C4-2B (cell line): ENCODE data around the gene NSUN6.

Experiments used
- H3K27ac ChIP-seq: fragments of 450-650 bp; 2 replicates; pipeline ENCODE4 v1.5.1; 2017
- ZFX ChIP-seq: fragments of 450-650 bp; IDR thresholded peaks from 2 replicates; pipeline ENCODE4 v1.6.1; 2017
- TF ChIP-seq, protein P1 (sequence below): fragments of 450-650 bp; conservative IDR thresholded peaks from 2 replicates; pipeline ENCODE4 v1.5.1; 2017; ENCODE audit warnings: mild to moderate bottlenecking

The NSUN6 gene

DNA sequence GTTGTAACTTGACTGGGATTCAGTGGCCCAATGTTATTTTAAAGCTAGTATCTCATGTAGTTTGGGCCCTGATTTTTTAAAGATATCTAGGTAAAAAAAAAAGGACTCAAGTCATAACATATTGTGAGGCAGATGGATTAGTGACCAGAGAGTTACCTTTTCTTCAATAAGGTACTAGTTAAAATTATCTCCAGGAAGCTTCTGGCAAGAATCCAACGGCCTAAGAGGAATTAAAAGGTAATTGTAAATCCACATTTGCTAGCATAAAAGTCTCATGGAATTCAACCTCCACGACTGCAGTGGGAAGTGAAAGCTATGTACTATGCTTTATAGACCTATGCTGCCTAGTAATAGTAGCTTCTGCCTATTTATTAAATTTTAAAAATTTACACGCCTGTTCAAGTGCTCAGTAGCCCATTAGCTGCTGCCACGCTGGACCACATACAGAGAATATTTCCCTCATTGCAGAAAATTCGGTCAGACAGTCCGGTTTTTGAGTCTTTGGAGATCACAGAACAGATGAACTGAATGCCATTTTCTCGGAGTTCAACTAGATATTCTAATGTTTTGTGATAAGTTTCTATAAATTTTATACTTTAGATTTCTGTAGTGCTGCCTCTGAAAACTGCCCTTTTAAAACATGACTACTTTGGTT is 118.4 kb downstream of the NSUN6 start:
- H3K27ac ChIP-seq, result no peak overlapping the region
- TF ChIP-seq ZFX, result no peak
- TF ChIP-seq, protein P1, sequence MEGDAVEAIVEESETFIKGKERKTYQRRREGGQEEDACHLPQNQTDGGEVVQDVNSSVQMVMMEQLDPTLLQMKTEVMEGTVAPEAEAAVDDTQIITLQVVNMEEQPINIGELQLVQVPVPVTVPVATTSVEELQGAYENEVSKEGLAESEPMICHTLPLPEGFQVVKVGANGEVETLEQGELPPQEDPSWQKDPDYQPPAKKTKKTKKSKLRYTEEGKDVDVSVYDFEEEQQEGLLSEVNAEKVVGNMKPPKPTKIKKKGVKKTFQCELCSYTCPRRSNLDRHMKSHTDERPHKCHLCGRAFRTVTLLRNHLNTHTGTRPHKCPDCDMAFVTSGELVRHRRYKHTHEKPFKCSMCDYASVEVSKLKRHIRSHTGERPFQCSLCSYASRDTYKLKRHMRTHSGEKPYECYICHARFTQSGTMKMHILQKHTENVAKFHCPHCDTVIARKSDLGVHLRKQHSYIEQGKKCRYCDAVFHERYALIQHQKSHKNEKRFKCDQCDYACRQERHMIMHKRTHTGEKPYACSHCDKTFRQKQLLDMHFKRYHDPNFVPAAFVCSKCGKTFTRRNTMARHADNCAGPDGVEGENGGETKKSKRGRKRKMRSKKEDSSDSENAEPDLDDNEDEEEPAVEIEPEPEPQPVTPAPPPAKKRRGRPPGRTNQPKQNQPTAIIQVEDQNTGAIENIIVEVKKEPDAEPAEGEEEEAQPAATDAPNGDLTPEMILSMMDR, result no peak

- no peak overlapping the region for H3K27ac ChIP-seq
- TF ChIP-seq, protein P1, result no peak
- TF ChIP-seq ZFX, result no peak
These were observed 123.1 kb downstream of the NSUN6 start for GRCh38 chr10:18528292-18528691.

DNA sequence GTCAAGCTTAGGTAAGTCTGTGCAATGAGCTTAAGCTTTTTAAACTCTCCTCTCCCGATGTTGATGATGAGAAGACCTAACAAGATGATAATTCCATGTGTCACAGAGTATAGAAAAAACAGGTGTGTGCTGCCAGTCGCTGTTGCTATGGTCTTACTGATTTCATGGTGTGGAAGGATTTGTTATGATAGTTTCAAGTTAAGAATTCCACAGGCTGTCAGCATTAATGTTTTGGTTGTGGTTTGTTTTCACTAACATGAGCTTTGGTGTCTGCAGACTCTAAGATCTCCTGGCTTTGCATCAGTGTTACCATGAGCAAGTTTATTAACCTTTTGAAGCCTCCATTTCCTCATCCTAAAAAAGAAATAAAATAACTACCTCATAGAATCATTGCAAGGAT is 123.7 kb downstream of the NSUN6 start:
- TF ChIP-seq, protein P1, result no peak
- no peak for TF ChIP-seq ZFX
- no peak overlapping the region for H3K27ac ChIP-seq

- TF ChIP-seq ZFX, result no peak
- TF ChIP-seq, protein P1, result no peak
- no peak overlapping the region for H3K27ac ChIP-seq
These were observed 127.5 kb downstream of the NSUN6 start for GRCh38 chr10:18523858-18524257.

DNA sequence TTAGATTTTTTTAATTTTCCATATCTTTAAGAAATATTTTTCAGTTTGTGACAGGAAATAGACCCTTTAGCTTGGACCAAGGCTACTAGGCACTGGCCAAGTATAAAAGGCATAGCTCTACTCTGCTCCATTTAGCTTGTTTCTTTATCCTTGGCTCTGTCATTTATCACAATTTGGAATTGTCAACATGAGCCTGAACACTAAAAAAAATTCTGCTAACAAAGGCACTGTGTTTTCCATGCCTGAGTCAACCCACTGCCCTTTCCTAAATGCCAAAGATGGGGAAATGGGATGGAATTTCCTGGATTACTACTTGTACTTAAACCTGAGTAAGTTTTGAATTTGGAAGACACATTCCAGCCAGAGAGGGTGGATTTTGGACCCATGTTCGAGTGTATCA is 128.4 kb downstream of the NSUN6 start:
- H3K27ac ChIP-seq, result no peak overlapping the region
- no peak for TF ChIP-seq ZFX

- H3K27ac ChIP-seq, result no peak overlapping the region
- TF ChIP-seq ZFX, result no peak
- TF ChIP-seq, protein P1, result no peak
These were observed 134.5 kb downstream of the NSUN6 start for GRCh38 chr10:18516851-18517250.

GRCh38 chr10:18514537-18514936 is 136.8 kb downstream of the NSUN6 start:
- H3K27ac ChIP-seq, result no peak overlapping the region
- TF ChIP-seq ZFX, result no peak
- TF ChIP-seq, protein P1, result no peak

DNA sequence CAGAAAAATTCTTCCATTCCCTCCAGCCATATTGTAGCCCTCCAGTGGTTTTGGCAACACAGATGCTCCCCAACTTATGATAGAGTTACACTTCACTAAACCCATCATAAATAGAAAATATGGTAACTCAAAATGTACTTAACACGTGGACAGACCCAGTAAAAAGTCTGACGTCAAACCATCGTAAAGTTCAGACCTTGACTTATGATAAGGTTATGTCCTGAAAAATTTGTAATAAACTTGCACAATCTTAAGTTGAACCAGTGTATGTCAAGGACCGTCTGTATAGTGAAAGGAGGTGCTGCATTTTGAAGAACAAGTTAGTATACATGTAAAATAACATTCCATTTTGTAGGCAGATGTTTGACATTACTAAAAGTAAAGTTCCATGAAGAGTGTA is 142.8 kb downstream of the NSUN6 start:
- H3K27ac ChIP-seq, result no peak overlapping the region
- TF ChIP-seq, protein P1, result no peak
- no peak for TF ChIP-seq ZFX
